Measurements from ENCODE around the gene MYMX.

MYMX gene

GRCh38 chr6:44226368-44227147, 9.8 kb downstream of the MYMX start:
- DNase-seq (ENCODE audit: low read depth), result peak; percentile 77
- TF ChIP-seq, protein P1, sequence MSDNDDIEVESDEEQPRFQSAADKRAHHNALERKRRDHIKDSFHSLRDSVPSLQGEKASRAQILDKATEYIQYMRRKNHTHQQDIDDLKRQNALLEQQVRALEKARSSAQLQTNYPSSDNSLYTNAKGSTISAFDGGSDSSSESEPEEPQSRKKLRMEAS (IDR thresholded peaks at IDR 0.05; ENCODE audit: low read depth, low read length), result no peak
- TF ChIP-seq MYC (IDR thresholded peaks at IDR 0.05; ENCODE audit: low read depth, low read length), result no peak
- TF ChIP-seq POLR2A (IDR thresholded peaks at IDR 0.05; ENCODE audit: extremely low read depth, insufficient read length), result no peak
- no peak for TF ChIP-seq CTCF (IDR thresholded peaks at IDR 0.05; ENCODE audit: low read depth, low read length)
- peak overlapping the region; percentile 44 for H3K4me3 ChIP-seq (ENCODE audit: low read depth, low read length)

GRCh38 chr6:44227148-44227793, 10.5 kb downstream of the MYMX start:
- no peak for DNase-seq (ENCODE audit: low read depth)
- TF ChIP-seq, protein P1 (IDR thresholded peaks at IDR 0.05; ENCODE audit: low read depth, low read length), result no peak
- TF ChIP-seq POLR2A (IDR thresholded peaks at IDR 0.05; ENCODE audit: extremely low read depth, insufficient read length) (no peak), CTCF (IDR thresholded peaks at IDR 0.05; ENCODE audit: low read depth, low read length) (no peak), MYC (IDR thresholded peaks at IDR 0.05; ENCODE audit: low read depth, low read length) (no peak)
- H3K4me3 ChIP-seq (ENCODE audit: low read depth, low read length), result no peak overlapping the region

DNA sequence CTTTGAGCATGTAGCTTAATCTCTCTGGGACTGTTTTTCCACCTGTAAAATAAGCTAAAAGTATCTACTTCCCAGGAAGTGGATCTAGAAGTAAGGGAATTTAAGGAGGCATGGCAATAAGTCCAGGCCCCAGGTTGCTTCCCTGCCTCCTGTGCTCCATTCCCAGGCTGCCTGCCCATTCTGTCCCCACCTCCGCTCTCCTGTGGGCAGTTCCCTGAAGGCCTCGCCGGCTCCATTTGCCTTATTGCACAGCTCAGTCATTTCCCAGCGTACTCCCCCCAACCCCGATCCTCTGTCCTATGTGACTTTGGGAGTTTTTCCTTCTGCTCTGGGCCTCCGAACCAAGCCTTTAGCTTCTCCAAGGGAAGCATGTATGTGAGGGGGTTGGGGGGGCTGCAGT, 11.3 kb downstream of the MYMX start:
- no peak overlapping the region for H3K4me3 ChIP-seq (ENCODE audit: low read depth, low read length)
- DNase-seq (ENCODE audit: low read depth), result no peak
- no peak for TF ChIP-seq POLR2A (IDR thresholded peaks at IDR 0.05; ENCODE audit: extremely low read depth, insufficient read length)
- no peak for TF ChIP-seq MYC (IDR thresholded peaks at IDR 0.05; ENCODE audit: low read depth, low read length)

DNA sequence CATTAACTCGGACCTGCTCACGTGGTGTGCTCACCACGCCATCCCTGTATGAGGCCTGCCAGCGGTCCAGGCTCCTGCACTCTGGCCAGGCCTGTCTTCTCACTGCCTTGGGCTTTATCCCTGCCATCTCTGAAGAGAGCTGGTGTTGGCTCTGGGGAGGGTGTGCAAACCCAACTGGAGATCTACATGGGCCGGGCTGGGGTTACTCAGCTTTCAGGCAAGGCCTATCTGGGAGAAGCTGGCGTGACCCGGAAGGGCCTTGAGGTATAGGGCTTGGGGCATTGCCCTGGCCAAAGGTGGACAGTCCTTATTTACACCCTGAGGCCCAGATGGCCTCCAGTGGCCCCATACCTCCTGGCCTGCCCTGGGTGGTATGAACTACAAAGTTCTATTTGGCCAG, 11.7 kb downstream of the MYMX start:
- TF ChIP-seq MYC (IDR thresholded peaks at IDR 0.05; ENCODE audit: low read depth, low read length), result no peak
- DNase-seq (ENCODE audit: low read depth), result no peak
- no peak overlapping the region for H3K4me3 ChIP-seq (ENCODE audit: low read depth, low read length)

GRCh38 chr6:44228836-44229235, 12.1 kb downstream of the MYMX start:
- H3K4me3 ChIP-seq (ENCODE audit: low read depth, low read length), result no peak overlapping the region
- TF ChIP-seq POLR2A (IDR thresholded peaks at IDR 0.05; ENCODE audit: extremely low read depth, insufficient read length) (no peak), CTCF (IDR thresholded peaks at IDR 0.05; ENCODE audit: low read depth, low read length) (no peak), MYC (IDR thresholded peaks at IDR 0.05; ENCODE audit: low read depth, low read length) (no peak)
- TF ChIP-seq, protein P1 (IDR thresholded peaks at IDR 0.05; ENCODE audit: low read depth, low read length), result no peak
- no peak for DNase-seq (ENCODE audit: low read depth)

DNA sequence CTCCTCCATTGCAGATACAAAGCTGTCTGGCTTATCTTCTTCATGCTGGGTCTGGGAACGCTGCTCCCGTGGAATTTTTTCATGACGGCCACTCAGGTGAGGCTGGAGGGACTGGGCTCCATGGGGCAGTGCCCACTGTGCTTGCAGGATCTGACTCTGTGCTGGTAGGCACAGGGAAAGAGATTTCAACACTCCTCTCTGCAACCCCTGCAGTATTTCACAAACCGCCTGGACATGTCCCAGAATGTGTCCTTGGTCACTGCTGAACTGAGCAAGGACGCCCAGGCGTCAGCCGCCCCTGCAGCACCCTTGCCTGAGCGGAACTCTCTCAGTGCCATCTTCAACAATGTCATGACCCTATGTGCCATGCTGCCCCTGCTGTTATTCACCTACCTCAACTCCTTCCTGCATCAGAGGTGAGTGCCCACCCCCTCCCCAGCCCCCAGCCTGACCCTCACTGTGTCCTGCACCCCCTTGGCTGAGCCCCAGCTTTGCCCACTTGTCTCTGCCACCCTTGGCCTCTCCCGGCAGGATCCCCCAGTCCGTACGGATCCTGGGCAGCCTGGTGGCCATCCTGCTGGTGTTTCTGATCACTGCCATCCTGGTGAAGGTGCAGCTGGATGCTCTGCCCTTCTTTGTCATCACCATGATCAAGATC, 12.8 kb downstream of the MYMX start:
- DNase-seq (ENCODE audit: low read depth), result no peak
- no peak overlapping the region for H3K4me3 ChIP-seq (ENCODE audit: low read depth, low read length)
- TF ChIP-seq MYC (IDR thresholded peaks at IDR 0.05; ENCODE audit: low read depth, low read length) (no peak), CTCF (IDR thresholded peaks at IDR 0.05; ENCODE audit: low read depth, low read length) (no peak), POLR2A (IDR thresholded peaks at IDR 0.05; ENCODE audit: extremely low read depth, insufficient read length) (no peak)
- TF ChIP-seq, protein P1 (IDR thresholded peaks at IDR 0.05; ENCODE audit: low read depth, low read length), result no peak

All from NB4 (cell line).